Ovary (tissue), 9 donors: ENCODE results near the gene ASTL. TPM values are rescaled to one million over a fixed set of nuclear protein-coding genes. Genes with fewer than 3 reads are reported as not detected.

Experiments used
- DNase-seq, 5 donors: peaks; one replicate each; pipeline ENCODE4 v3.0.0-alpha.2; 2019 to 2020
- H3K27ac ChIP-seq, 2 donors: fragments of 200-600 bp; one replicate each; pipeline versions ENCODE4 v1.5.1 to v1.8.0; 2019 to 2022
- H3K27me3 ChIP-seq: fragments of 200-600 bp; one replicate; pipeline ENCODE4 v1.8.0; 2022
- H3K36me3 ChIP-seq: fragments of 200-600 bp; sonication (generic); one replicate; pipeline ENCODE4 v1.5.1; 2019
- H3K4me1 ChIP-seq: one replicate; pipeline ENCODE4 v1.8.1; 2013; ENCODE audit warnings: mild to moderate bottlenecking, moderate library complexity; ENCODE audit not compliant: insufficient read depth
- H3K4me3 ChIP-seq: fragments of 200-600 bp; sonication (generic); one replicate; pipeline ENCODE4 v1.5.1; 2017
- H3K9me3 ChIP-seq, 2 donors: fragments of 200-600 bp in 1 of 2; sonication (generic) in 1 of 2; one replicate each; pipeline versions ENCODE4 v1.5.1 to v1.8.1; 2013 to 2019; ENCODE audit warnings: mild to moderate bottlenecking in 1 of 2, moderate library complexity in 1 of 2
- CTCF ChIP-seq, 3 donors: fragments of 450-650 bp in 2 of 3; fragments of 200-600 bp in 1 of 3; IDR thresholded peaks; one replicate each; pipeline versions ENCODE4 v1.5.1 to v1.8.0; 2016 to 2022; ENCODE audit warnings: antibody characterized with exemption in 3 of 3, mild to moderate bottlenecking in 1 of 3
- EP300 ChIP-seq: sonication (generic); formaldehyde crosslinking; IDR thresholded peaks from one replicate; pipeline ENCODE4 v1.6.1; 2017; ENCODE audit warnings: antibody characterized with exemption
- POLR2A ChIP-seq: fragments of 450-650 bp; IDR thresholded peaks from one replicate; pipeline ENCODE4 v1.6.1; 2017; ENCODE audit warnings: antibody characterized with exemption, mild to moderate bottlenecking, moderate library complexity
- WGBS, 3 donors: extraction: QIAGEN DNeasy Blood & Tissue Kit in 1 of 3; methylation state at CpG; one replicate each; pipeline versions ENCODE4 v1.1.5 to v1.1.7; 2013 to 2017; 5-methylcytosine and 5-hydroxymethylcytosine counted together
- intact Hi-C, 4 donors: fragments of 100-400 bp; cut with DNase I; formaldehyde crosslinking; loops; one replicate each; pipeline versions ENCODE4 v1.11.0 to v1.15.1; 2022 to 2023
- polyA plus RNA-seq, 2 donors: library from polyadenylated mRNA; stranded (reverse); fragments of 200-250 nt in 1 of 2; fragments of 350-450 nt in 1 of 2; fragmentation: Illumina TruSeq in 1 of 2; extraction: RNeasy Lipid Tissue Mini Kit (QIAGEN cat#74804) in 1 of 2; gene quantifications; one replicate each; pipeline ENCODE4 v1.2.3, GENCODE V29; 2013 to 2014
- total RNA-seq, 7 donors: library from RNA; depleted of rRNA in 2 of 7; stranded (reverse); fragments of >200 nt in 2 of 7; fragmentation: NEBNext Ultra II Directional in 3 of 7; extraction: Animal tissue kit (Norgen Biotek cat#: 25700) in 3 of 7; gene quantifications; one replicate each; pipeline versions ENCODE4 v1.1.0 to v1.2.4, GENCODE V29; 2016 to 2023
- donor health status: DM: no; HTN: no; CAD: no; lungs with moderate emphysema.
- donor health status: DM: no; HTN: no; CAD: no.
- donor health status: Bipolar disorder and iron deficiency.
- donor health status: DM: yes; HTN: yes; CAD: no.
- donor health status: DM: no; HTN: no; CAD: no.
- donor health status: DM: yes; HTN: yes; CAD: no.

The ASTL gene
- total and polyA plus RNA-seq, 9 donors, result 0.15 to 1.7 (median 0.67) TPM; not detected in 4

GRCh38 chr2:96116879-96117533, 21.3 kb downstream of the ASTL start:
- peak in 3 of 5 donors; percentile 30 to 63 (median 61) for DNase-seq
- H3K27ac ChIP-seq, result no peak overlapping the region
- 1 to 3% (median 1%) methylated on average over 34 to 62 of the region's 62 CpGs for WGBS, 3 donors

GRCh38 chr2:96116424-96116878, 21.9 kb downstream of the ASTL start, which contains the start of gene ADRA2B:
TSS of gene ADRA2B (minus strand) at chr2:96116571. CDS start at chr2:96116149, 422 bp downstream.
- no peaks in the 10 kb centered on the region for H3K36me3 ChIP-seq
- peaks cover 1% of the 10 kb centered on the region for H3K4me1 ChIP-seq
- peak in 3 of 5 donors; percentile 29 to 54 (median 52) for DNase-seq
- peak within 1 kb of the TSS; percentile 32 for H3K4me3 ChIP-seq
- TF ChIP-seq EP300 (no peak), CTCF (IDR thresholded peaks at IDR 0.05) (no peak), POLR2A (no peak)
- 1 to 2% (median 1%) methylated on average over 34 to 64 of the region's 64 CpGs for WGBS, 3 donors
- intact Hi-C loops, result loop anchor here in 2 of 4 donors (10.0 kb wide), 2 partner anchors 92 to 122 kb away; partner anchors contain the start of gene ANKRD36C (in 1 of the 2)
- no peaks in the 10 kb centered on the region for H3K27me3 ChIP-seq
- no peak within 1 kb of the TSS for H3K27ac ChIP-seq
- no peaks in the 10 kb centered on the region for H3K9me3 ChIP-seq

More at GRCh38 chr2:96116879-96117533, 21.3 kb downstream of the ASTL start:
- H3K27me3 ChIP-seq, result no peaks in the 10 kb centered on the region
- intact Hi-C loops, result loop anchor here in 2 of 4 donors (10.0 kb wide), 2 partner anchors 92 to 122 kb away; partner anchors contain the start of gene ANKRD36C (in 1 of the 2)
- H3K9me3 ChIP-seq, result no peaks in the 10 kb centered on the region
- H3K4me3 ChIP-seq, result peak overlapping the region; percentile 32
- H3K36me3 ChIP-seq, result no peaks in the 10 kb centered on the region
- H3K4me1 ChIP-seq, result peaks cover 1% of the 10 kb centered on the region
- no peak for TF ChIP-seq EP300
- TF ChIP-seq CTCF (IDR thresholded peaks at IDR 0.05), result peak; percentile 19 to 78 (median 76)
- TF ChIP-seq POLR2A, result no peak

GRCh38 chr2:96115631-96116423, 22.5 kb downstream of the ASTL start:
- H3K27me3 ChIP-seq, result no peaks in the 10 kb centered on the region
- intact Hi-C loops, result loop anchor here in 2 of 4 donors (10.0 kb wide), 2 partner anchors 91 to 121 kb away; partner anchors contain the start of gene ANKRD36C (in 1 of the 2)
- TF ChIP-seq EP300, result no peak
- TF ChIP-seq CTCF (IDR thresholded peaks at IDR 0.05), result no peak
- TF ChIP-seq POLR2A, result no peak
- no peak overlapping the region for H3K27ac ChIP-seq
- DNase-seq, result peak in 1 of 5 donors; percentile 9
- no peaks in the 10 kb centered on the region for H3K9me3 ChIP-seq
- WGBS, 3 donors, result 38 to 51% (median 47%) methylated on average over 62 to 77 of the region's 77 CpGs
- no peaks in the 10 kb centered on the region for H3K36me3 ChIP-seq
- peaks cover 1% of the 10 kb centered on the region for H3K4me1 ChIP-seq
- H3K4me3 ChIP-seq, result peak overlapping the region; percentile 32

- DNase-seq, result no peak
- no peaks in the 10 kb centered on the region for H3K27me3 ChIP-seq
- intact Hi-C loops, result loop anchor here in 2 of 4 donors (10.0 kb wide), 2 partner anchors 90 to 120 kb away; partner anchors contain the start of gene ANKRD36C (in 1 of the 2)
- WGBS, 3 donors, result 93 to 95% (median 94%) methylated on average over 24 of the region's 24 CpGs
- no peak overlapping the region for H3K4me3 ChIP-seq
- H3K9me3 ChIP-seq, result no peaks in the 10 kb centered on the region
- H3K36me3 ChIP-seq, result no peaks in the 10 kb centered on the region
- H3K27ac ChIP-seq, result no peak overlapping the region
- TF ChIP-seq EP300, result no peak
- no peak for TF ChIP-seq CTCF (IDR thresholded peaks at IDR 0.05)
- TF ChIP-seq POLR2A, result no peak
- peaks cover 1% of the 10 kb centered on the region for H3K4me1 ChIP-seq
Measured at GRCh38 chr2:96114903-96115581, 23.3 kb downstream of the ASTL start.
